Activated CD4-positive, alpha-beta T cell treated with anti-CD3 and anti-CD28 coated beads for 1 hour (primary cell): ENCODE results near the gene TRMT10C.
"Not testable (repeated sequence)": the region's sequence is repeated elsewhere in the genome, so short reads cannot be mapped to it uniquely, and the experiment has no call there.

Experiments
- DNase-seq: peaks from one replicate; pipeline ENCODE4 v3.0.0-alpha.2; 2020

Gene TRMT10C

GRCh38 chr3:101549473-101549872, 12.2 kb upstream of the TRMT10C start:
- no peak for DNase-seq

- not testable (repeated sequence) for DNase-seq
Measured at GRCh38 chr3:101551359-101552081, 10.1 kb upstream of the TRMT10C start.

DNA sequence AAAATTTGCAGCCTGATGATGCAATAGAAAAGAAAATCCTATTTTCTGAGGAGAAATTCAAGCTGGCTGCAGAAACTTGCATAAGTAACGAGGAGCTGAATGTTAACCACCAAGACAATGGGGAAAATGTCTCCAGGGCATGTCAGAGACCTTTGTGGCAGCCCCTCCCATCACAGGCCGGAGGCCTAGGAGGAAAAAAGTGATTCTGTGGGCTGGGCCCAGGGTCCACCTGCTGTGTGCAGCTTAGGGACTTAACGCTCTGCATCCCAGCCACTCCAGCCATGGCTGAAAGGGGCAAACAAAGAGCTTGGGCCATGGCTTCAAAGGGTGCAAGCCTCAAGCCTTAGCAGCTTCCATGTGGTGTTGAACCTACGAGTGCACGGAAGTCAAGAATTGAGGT, 8.3 kb upstream of the TRMT10C start:
- not testable (repeated sequence) for DNase-seq

DNA sequence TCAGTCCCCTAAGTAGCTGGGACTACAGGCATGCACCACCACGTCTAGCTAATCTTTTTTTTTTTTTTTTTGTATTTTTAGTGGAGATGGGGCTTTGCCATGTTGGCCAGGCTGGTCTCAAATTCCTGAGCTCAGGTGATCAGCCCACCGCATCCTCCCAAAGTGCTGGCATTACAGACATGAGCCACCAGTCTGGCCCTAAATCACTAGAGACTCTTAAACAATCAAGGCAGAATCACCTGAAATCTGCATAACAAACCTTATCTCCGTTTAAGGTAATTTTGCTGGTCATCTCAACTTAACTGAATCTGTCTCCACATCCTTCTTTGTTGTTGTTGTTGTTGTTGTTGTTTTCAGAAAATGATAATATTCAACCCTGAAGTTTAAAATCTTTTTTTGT, 5.6 kb upstream of the TRMT10C start:
- DNase-seq = no peak

DNA sequence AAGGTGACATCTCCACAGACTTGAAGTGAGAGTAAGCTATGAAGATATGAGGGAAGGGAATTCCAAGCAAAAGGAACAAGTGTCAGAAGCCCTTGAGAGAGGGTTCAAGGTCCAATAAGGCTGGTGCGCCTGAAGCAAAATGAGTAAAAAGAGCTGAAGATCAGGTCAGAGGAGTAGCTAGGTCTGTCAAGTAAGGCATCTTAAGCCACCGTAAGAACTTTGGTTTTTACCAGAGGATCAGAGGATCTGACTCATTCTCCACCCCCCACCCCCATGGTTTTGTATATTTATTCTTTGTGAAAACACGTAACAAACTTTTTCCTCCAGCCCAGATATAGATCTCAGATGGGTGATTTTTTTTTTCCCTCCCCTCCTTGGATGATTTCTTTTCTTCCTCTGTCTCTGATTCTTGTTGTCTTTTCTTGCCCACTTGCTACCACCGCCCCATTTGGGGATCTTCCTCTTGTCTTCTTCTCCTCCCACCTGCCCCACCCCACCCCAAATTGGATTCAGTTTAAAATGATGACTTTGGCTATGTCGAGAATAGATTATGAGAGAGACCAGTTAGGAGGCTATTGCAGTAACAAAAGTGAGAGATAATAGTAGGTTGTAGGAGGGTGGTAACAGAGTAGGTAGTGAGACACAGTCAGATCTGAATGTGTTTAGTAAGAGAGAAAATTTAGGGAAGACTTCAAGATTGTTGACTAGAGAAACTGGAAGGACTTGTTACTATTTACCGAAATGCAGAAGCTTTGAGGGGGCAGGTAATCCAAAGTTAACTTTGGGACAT, 6.1 kb downstream of the TRMT10C start:
- no peak for DNase-seq

DNA sequence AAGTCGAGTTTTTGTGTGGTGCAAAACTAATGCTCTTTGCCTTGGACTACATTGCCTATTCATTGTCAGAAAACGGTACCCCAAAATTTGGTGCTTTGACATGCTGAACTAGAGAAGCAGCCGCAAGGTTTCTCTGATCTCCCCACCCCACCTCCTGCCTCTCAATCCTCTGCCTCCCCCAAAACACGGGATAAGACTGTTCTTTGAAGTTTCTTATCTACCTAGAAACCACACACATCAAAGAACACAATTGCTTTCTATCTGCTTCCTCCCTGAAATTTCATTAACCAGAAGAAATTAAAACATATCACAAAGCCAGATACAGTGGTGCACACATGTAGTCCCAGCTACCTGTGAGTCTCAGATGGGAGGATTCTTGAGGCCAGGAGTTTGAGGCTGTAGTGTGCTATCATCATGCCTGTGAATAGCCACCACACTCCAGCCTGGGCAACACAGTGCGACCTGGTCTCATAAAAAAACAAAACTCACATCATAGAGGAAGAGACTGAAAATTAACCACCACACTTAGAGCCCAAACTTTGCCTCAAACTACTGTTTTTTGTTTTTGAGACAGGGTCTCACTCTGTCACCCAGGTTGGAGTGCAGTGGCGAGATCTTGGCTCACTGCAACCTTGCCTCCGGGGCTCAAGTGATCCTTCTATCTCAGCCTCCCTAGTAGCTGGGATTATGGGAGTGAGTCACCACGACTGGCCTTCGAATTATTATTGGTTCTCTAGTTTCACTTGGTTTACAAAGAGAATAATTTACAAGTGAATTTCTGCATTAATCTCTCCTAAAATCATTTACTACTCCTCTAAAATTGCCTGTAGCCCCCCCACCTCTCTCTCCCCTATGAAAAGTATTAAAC, 9.6 kb downstream of the TRMT10C start:
- DNase-seq = no peak

DNA sequence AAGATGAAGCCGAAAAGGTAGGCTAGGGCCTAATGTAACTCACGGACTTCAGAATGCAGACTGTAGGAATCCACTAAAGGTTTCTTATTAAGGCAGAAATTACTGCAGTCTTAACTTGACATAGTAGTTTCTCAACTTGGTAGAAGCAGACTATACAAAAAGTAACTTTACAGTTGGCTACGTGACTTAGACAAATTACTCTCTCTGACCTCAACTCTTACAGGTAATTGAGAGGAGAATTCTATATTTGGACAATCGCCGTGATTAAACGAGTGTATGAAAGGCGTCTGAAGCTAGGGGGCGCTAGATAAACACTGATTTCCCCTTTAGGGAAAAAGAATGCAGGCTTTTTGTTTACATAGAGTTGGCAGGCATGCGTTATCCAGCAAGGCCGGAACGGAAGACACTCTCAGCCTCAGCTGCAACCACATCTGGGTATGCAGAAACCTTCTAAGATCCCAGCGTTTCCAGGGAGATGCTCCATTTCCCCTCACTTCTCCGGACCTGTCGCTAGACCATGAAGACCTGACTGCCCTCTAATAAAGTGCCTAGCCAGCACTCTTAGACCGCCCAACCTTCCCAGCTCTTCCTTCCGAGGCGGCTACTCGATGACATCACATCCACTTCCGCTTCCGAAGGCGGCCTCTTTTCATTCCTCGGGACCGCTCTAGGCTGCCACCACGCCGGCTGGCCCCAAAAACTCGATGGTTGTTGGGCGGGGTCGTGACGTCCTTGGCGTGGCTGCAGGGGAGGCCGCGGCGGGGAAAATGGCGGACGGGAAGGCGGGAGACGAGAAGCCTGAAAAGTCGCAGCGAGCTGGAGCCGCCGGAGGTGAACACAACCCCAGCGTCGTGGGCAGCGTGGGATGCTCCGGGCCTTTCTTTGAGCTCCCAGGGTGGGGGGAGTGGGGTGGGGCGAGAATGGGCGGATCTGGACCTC, 12.1 kb downstream of the TRMT10C start, which contains the start of gene PCNP:
TSS of gene PCNP (plus strand) at position 732 of the 939 bp plus-strand sequence. CDS start at position 768, 36 bp downstream.
- peak; percentile 98 for DNase-seq

- no peak for DNase-seq
Measured at GRCh38 chr3:101574388-101575112, 12.9 kb downstream of the TRMT10C start.

DNA sequence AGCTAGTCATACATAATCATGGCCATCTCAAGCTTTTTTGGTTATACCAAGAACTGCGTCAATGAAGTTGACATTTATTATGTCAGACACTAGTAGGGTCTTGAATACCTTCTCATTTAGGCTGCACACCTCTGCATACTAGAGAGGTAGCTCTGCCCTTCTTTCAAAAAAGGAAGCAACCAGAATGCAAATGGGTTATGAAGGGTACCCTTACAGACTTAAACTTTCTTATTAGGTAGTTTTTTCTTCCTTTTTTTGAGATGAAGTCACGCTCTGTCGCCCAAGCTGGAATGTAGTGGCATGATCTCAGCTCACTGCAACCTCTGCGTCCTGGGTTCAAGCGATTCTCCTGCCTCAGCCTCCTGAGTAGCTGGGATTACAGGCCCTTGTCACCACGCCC, 15.6 kb downstream of the TRMT10C start:
- DNase-seq = no peak

GRCh38 chr3:101588616-101589015, 26.9 kb downstream of the TRMT10C start:
- DNase-seq = no peak

GRCh38 chr3:101591071-101591470, 29.4 kb downstream of the TRMT10C start:
- no peak for DNase-seq

GRCh38 chr3:101602731-101603130, 41.1 kb downstream of the TRMT10C start:
- DNase-seq = no peak

- no peak for DNase-seq
Measured at GRCh38 chr3:101603184-101603583, 41.5 kb downstream of the TRMT10C start.

DNA sequence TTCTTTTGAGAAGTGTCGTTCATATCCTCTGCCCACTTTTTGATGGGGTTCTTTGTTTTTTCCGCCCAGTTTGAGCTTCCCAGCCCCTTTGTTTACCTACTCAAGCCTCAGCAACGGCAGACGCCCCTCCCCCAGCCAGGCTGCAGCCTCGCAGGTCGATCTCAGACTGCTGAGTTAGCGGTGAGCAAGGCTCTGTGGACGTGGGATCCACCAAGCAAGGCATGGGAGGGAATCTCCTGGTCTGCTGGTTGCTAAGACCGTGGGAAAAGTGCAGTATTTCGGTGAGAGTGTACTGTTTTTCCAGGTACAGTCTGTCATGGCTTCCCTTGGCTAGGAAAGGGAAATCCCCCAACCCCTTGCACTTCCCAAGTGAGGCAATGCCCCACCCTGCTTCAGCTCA, 43.7 kb downstream of the TRMT10C start:
- not testable (repeated sequence) for DNase-seq

DNA sequence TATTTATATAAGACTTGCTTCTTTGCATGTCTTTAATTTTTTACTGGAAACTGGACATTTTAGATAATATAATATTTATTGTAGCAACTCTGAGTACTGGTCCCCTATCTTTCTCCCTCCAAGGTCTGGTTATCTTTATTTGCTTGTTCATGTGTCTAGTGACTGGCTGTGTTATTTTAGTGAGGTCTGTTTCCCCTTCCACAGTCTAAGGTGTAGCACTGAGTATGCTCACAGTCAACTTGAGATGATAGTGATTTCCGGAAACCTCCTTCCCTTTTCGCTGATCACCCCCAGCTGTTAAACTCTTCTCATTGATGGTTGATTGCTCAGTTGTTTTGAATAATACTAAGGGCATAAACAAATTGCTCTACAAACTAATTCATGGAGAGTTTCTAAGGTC, 49.4 kb downstream of the TRMT10C start:
- no peak for DNase-seq

DNA sequence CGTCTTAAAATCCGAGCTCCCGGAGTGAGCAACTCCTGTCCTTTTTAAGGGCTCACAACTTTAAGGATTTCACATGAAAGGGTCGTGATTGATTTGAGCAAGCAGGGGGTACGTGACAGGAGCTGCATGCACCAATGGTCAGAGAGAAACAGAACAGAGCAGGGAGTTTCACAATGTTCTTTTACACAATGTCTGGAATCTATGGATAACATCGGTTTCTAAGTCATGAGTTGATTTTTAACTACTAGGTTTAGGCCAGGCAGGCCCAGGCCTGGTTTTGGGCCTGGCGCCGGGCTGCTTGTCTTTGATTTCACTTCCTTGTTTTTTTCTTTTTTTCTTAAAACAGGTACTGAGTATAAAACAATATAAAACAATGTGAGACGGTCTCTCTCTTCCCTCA, 51.3 kb downstream of the TRMT10C start:
- not testable (repeated sequence) for DNase-seq

- DNase-seq = no peak
Measured at GRCh38 chr3:101615525-101615924, 53.9 kb downstream of the TRMT10C start.
